Stimulated activated effector memory CD8-positive, alpha-beta T cell treated with anti-CD3 and anti-CD28 coated beads, Interleukin-12 subunit alpha, Interleukin-12 subunit beta, amount 100 ng/mL, for 72 hours (primary cell): ENCODE measurements around the gene LZTFL1.

Experiments
- ATAC-seq: fragments of 150-1000 bp; cut with Tn5 transposase; 2 replicates; pipeline ENCODE4 v1.10.0; 2021
- DNase-seq, 2 donors: peaks; one replicate each; pipeline ENCODE4 v3.0.0; 2021 to 2022; ENCODE audit warnings: low spot score in 2 of 2
- H3K27ac Mint-ChIP-seq: one replicate; pipeline ENCODE4 v1.8.0; 2022; ENCODE audit warnings: mild to moderate bottlenecking, mixed read lengths
- H3K36me3 Mint-ChIP-seq: one replicate; pipeline ENCODE4 v1.8.0; 2022; ENCODE audit warnings: mild to moderate bottlenecking, mixed read lengths
- H3K4me1 Mint-ChIP-seq: one replicate; pipeline ENCODE4 v1.8.0; 2022; ENCODE audit warnings: mixed read lengths
- H3K4me3 Mint-ChIP-seq: one replicate; pipeline ENCODE4 v1.8.0; 2022; ENCODE audit warnings: mild to moderate bottlenecking, mixed read lengths
- H3K9me3 Mint-ChIP-seq: one replicate; pipeline ENCODE4 v1.8.0; 2022; ENCODE audit warnings: mixed read lengths

LZTFL1 gene

GRCh38 chr3:45844616-45845015 is 2.7 kb upstream of the LZTFL1 start:
- Mint-ChIP-seq H3K4me3 (no peak overlapping the region), H3K4me1 (peaks cover 15% of the 10 kb centered on the region), H3K27ac (no peak overlapping the region), H3K9me3 (no peaks in the 10 kb centered on the region), H3K36me3 (no peaks in the 10 kb centered on the region)
- ATAC-seq (no peak), DNase-seq (no peak)

GRCh38 chr3:45842851-45843625 is 1.1 kb upstream of the LZTFL1 start:
- H3K27ac Mint-ChIP-seq: no peak overlapping the region
- H3K36me3 Mint-ChIP-seq: no peaks in the 10 kb centered on the region
- no peaks in the 10 kb centered on the region for H3K9me3 Mint-ChIP-seq
- peaks cover 15% of the 10 kb centered on the region for H3K4me1 Mint-ChIP-seq
- ATAC-seq (no peak), DNase-seq (no peak)
- H3K4me3 Mint-ChIP-seq: peak overlapping the region; percentile 90

- Mint-ChIP-seq H3K27ac (peak overlapping the region; percentile 95), H3K36me3 (peaks cover 5% of the 10 kb centered on the region), H3K4me1 (peaks cover 15% of the 10 kb centered on the region), H3K4me3 (peak overlapping the region; percentile 90), H3K9me3 (no peaks in the 10 kb centered on the region)
- ATAC-seq (peak; percentile 55), DNase-seq (no peak)
These were observed 531 bp downstream of the LZTFL1 start for GRCh38 chr3:45841420-45841756.

- peaks cover 15% of the 10 kb centered on the region for H3K4me1 Mint-ChIP-seq
- H3K4me3 Mint-ChIP-seq: no peak overlapping the region
These were observed 3.5 kb downstream of the LZTFL1 start for GRCh38 chr3:45838466-45838865.

GRCh38 chr3:45832699-45833098 is 9.2 kb downstream of the LZTFL1 start:
- Mint-ChIP-seq H3K36me3 (peaks cover 50% of the 10 kb centered on the region), H3K27ac (no peak overlapping the region), H3K4me3 (no peak overlapping the region), H3K4me1 (no peaks in the 10 kb centered on the region), H3K9me3 (no peaks in the 10 kb centered on the region)
- ATAC-seq (no peak), DNase-seq (no peak)

More at GRCh38 chr3:45838466-45838865, 3.5 kb downstream of the LZTFL1 start:
- Mint-ChIP-seq H3K9me3 (no peaks in the 10 kb centered on the region), H3K36me3 (peaks cover 5% of the 10 kb centered on the region), H3K27ac (no peak overlapping the region)
- ATAC-seq (no peak), DNase-seq (no peak)

- no peaks in the 10 kb centered on the region for H3K4me1 Mint-ChIP-seq
- peaks cover 56% of the 10 kb centered on the region for H3K36me3 Mint-ChIP-seq
- DNase-seq (no peak), ATAC-seq (no peak)
- no peak overlapping the region for H3K4me3 Mint-ChIP-seq
- no peaks in the 10 kb centered on the region for H3K9me3 Mint-ChIP-seq
- H3K27ac Mint-ChIP-seq: no peak overlapping the region
These were observed 11.8 kb downstream of the LZTFL1 start for GRCh38 chr3:45830121-45830520.

- DNase-seq (no peak), ATAC-seq (no peak)
- Mint-ChIP-seq H3K9me3 (no peaks in the 10 kb centered on the region), H3K4me1 (no peaks in the 10 kb centered on the region), H3K4me3 (no peak overlapping the region), H3K36me3 (peaks cover 50% of the 10 kb centered on the region), H3K27ac (no peak overlapping the region)
These were observed 15.0 kb downstream of the LZTFL1 start for GRCh38 chr3:45826908-45827307.

- no peak overlapping the region for H3K27ac Mint-ChIP-seq
- no peaks in the 10 kb centered on the region for H3K9me3 Mint-ChIP-seq
- no peaks in the 10 kb centered on the region for H3K4me1 Mint-ChIP-seq
- no peak overlapping the region for H3K4me3 Mint-ChIP-seq
- peak; percentile 76 for ATAC-seq
- DNase-seq: no peak
- peaks cover 47% of the 10 kb centered on the region for H3K36me3 Mint-ChIP-seq
These were observed 15.6 kb downstream of the LZTFL1 start for GRCh38 chr3:45826321-45826720.

GRCh38 chr3:45821127-45821526 is 20.8 kb downstream of the LZTFL1 start:
- H3K27ac Mint-ChIP-seq: no peak overlapping the region
- H3K9me3 Mint-ChIP-seq: no peaks in the 10 kb centered on the region
- ATAC-seq: no peak
- peaks cover 7% of the 10 kb centered on the region for H3K36me3 Mint-ChIP-seq
- H3K4me1 Mint-ChIP-seq: peaks cover 8% of the 10 kb centered on the region
- H3K4me3 Mint-ChIP-seq: no peak overlapping the region
- DNase-seq: no peak

- Mint-ChIP-seq H3K9me3 (no peaks in the 10 kb centered on the region), H3K36me3 (peaks cover 5% of the 10 kb centered on the region), H3K4me3 (no peak overlapping the region), H3K4me1 (peaks cover 14% of the 10 kb centered on the region), H3K27ac (no peak overlapping the region)
- no peak for ATAC-seq
- no peak for DNase-seq
These were observed 22.4 kb downstream of the LZTFL1 start for GRCh38 chr3:45819543-45819942.

GRCh38 chr3:45817831-45818522 is 23.9 kb downstream of the LZTFL1 start:
- H3K4me3 Mint-ChIP-seq: no peak overlapping the region
- H3K36me3 Mint-ChIP-seq: peaks cover 5% of the 10 kb centered on the region
- DNase-seq (no peak), ATAC-seq (peak; percentile 67)
- H3K9me3 Mint-ChIP-seq: no peaks in the 10 kb centered on the region
- peaks cover 14% of the 10 kb centered on the region for H3K4me1 Mint-ChIP-seq
- H3K27ac Mint-ChIP-seq: no peak overlapping the region

- no peak overlapping the region for H3K4me3 Mint-ChIP-seq
- no peaks in the 10 kb centered on the region for H3K9me3 Mint-ChIP-seq
- ATAC-seq: no peak
- no peak for DNase-seq
- no peaks in the 10 kb centered on the region for H3K36me3 Mint-ChIP-seq
- H3K27ac Mint-ChIP-seq: no peak overlapping the region
- peaks cover 14% of the 10 kb centered on the region for H3K4me1 Mint-ChIP-seq
These were observed 25.4 kb downstream of the LZTFL1 start for GRCh38 chr3:45816544-45816943.

GRCh38 chr3:45814322-45814721 is 27.6 kb downstream of the LZTFL1 start:
- Mint-ChIP-seq H3K4me1 (peaks cover 14% of the 10 kb centered on the region), H3K27ac (no peak overlapping the region), H3K9me3 (no peaks in the 10 kb centered on the region), H3K36me3 (no peaks in the 10 kb centered on the region), H3K4me3 (no peak overlapping the region)
- DNase-seq: no peak
- no peak for ATAC-seq

- H3K4me1 Mint-ChIP-seq: no peaks in the 10 kb centered on the region
- H3K36me3 Mint-ChIP-seq: no peaks in the 10 kb centered on the region
- H3K27ac Mint-ChIP-seq: no peak overlapping the region
- no peak overlapping the region for H3K4me3 Mint-ChIP-seq
- no peaks in the 10 kb centered on the region for H3K9me3 Mint-ChIP-seq
- ATAC-seq (no peak), DNase-seq (peak in 1 of 2 donors; percentile 7)
These were observed 34.0 kb downstream of the LZTFL1 start for GRCh38 chr3:45807681-45808540.

- Mint-ChIP-seq H3K36me3 (no peaks in the 10 kb centered on the region), H3K4me3 (no peak overlapping the region), H3K27ac (no peak overlapping the region), H3K4me1 (no peaks in the 10 kb centered on the region), H3K9me3 (no peaks in the 10 kb centered on the region)
- peak in 1 of 2 donors; percentile 20 for DNase-seq
- no peak for ATAC-seq
These were observed 34.8 kb downstream of the LZTFL1 start for GRCh38 chr3:45807133-45807532.
